Panc1 (cell line): Measurements from ENCODE around the gene ABCG2. TPM values are rescaled to one million over a fixed set of nuclear protein-coding genes. Genes with fewer than 3 reads are reported as not detected.

ENCODE experiments used
- ATAC-seq: fragments of 200-7000 bp; cut with Tn5 transposase; 2 replicates; pipeline ENCODE4 v1.9.1; 2020; ENCODE audit warnings: mild to moderate bottlenecking, moderate library complexity
- BruUV-seq: library from RNA; stranded (reverse); fragments of 400-500 nt; replicated peaks from 2 replicates; lab custom pipeline; 2021; lab: Mats Ljungman, UMichigan
- CTCF ChIA-PET: fragments of 300-600 bp; sonication (Branson Sonifier 250); formaldehyde crosslinking; loops from one replicate; lab custom pipeline; 2022; ENCODE audit warnings: antibody characterized with exemption; lab: Charles Lee
- POLR2A ChIA-PET: fragments of 300-600 bp; sonication (Branson Sonifier 250); formaldehyde crosslinking; loops from one replicate; lab custom pipeline; 2022; ENCODE audit warnings: antibody characterized with exemption; lab: Charles Lee
- DNase-seq: peaks from one replicate; pipeline ENCODE4 v3.0.0-alpha.2; 2010; ENCODE audit warnings: low read depth, low spot score
- H3K27ac ChIP-seq: 2 replicates; pipeline ENCODE4 v1.5.1; 2011; ENCODE audit warnings: mild to moderate bottlenecking, low read length, inconsistent platforms
- H3K27me3 ChIP-seq: fragments of 200-500 bp; sonication (Bioruptor generic); 2 replicates; pipeline ENCODE4 v1.6.0; 2014; ENCODE audit warnings: low read length, inconsistent platforms; ENCODE audit not compliant: control insufficient read depth, insufficient read depth
- H3K36me3 ChIP-seq: fragments of 200-500 bp; sonication (Bioruptor generic); 2 replicates; pipeline ENCODE4 v1.5.1; 2014; ENCODE audit warnings: inconsistent platforms, mild to moderate bottlenecking, low read length, moderate library complexity; ENCODE audit not compliant: control insufficient read depth, insufficient read depth
- H3K4me1 ChIP-seq: 2 replicates; pipeline ENCODE4 v1.5.1; 2011; ENCODE audit warnings: inconsistent platforms, mild to moderate bottlenecking, low read length, moderate library complexity; ENCODE audit not compliant: control insufficient read depth, insufficient read depth
- H3K4me3 ChIP-seq, 2 experiments: 2 replicates each; pipeline ENCODE4 v1.5.1; 2011 to 2012; ENCODE audit warnings: low read depth in 2 of 2, low read length in 2 of 2, mild to moderate bottlenecking in 2 of 2, inconsistent platforms in 1 of 2, moderate library complexity in 1 of 2
- H3K9me3 ChIP-seq: fragments of 200-500 bp; sonication (Bioruptor generic); 2 replicates; pipeline ENCODE4 v1.5.1; 2014; ENCODE audit warnings: low read depth, mild to moderate bottlenecking, inconsistent platforms, low read length, moderate library complexity; ENCODE audit not compliant: control insufficient read depth, insufficient read depth
- CTCF ChIP-seq: fragments of 450-650 bp; IDR thresholded peaks from 2 replicates; pipeline ENCODE4 v1.5.1; 2017; ENCODE audit warnings: mild to moderate bottlenecking
- POLR2AphosphoS5 ChIP-seq: IDR thresholded peaks from 2 replicates; pipeline ENCODE4 v1.6.1; 2012; ENCODE audit warnings: mild to moderate bottlenecking, low read depth, low read length, moderate library complexity
- SIN3A ChIP-seq: IDR thresholded peaks from 2 replicates; pipeline ENCODE4 v1.6.1; 2012; ENCODE audit warnings: low read depth, mild to moderate bottlenecking, low read length, moderate library complexity, borderline replicate concordance; ENCODE audit not compliant: insufficient read depth
- TCF7L2 ChIP-seq: IDR thresholded peaks from 2 replicates; pipeline ENCODE4 v1.6.1; 2011; ENCODE audit warnings: mild to moderate bottlenecking, low read depth, low read length, inconsistent platforms
- in situ Hi-C: cut with HindIII; loops from 2 replicates; pipeline ENCODE4 v1.10.0; 2016; ENCODE audit warnings: low sequenced_read_pairs, low pct_unique_long_range_greater_than_20kb
- intact Hi-C: fragments of 100-400 bp; cut with micrococcal nuclease; formaldehyde crosslinking; loops from one replicate; pipeline ENCODE4 v1.10.0; 2022; ENCODE audit not compliant: unreplicated experiment
- total RNA-seq: library from RNA; stranded (reverse); gene quantifications from one replicate; pipeline ENCODE4 v1.2.1, GENCODE V29; 2021; ENCODE audit not compliant: unreplicated experiment
- TF ChIP-seq, protein P1 (sequence below), 2 experiments: IDR thresholded peaks; 2 replicates each; pipeline ENCODE4 v1.6.1; 2011 to 2012; ENCODE audit warnings: low read depth in 2 of 2, control low read depth in 1 of 2, low read length in 1 of 2, mild to moderate bottlenecking in 1 of 2, moderate library complexity in 1 of 2; ENCODE audit not compliant: insufficient read depth in 1 of 2

The ABCG2 gene
- total RNA-seq, 1 experiment from 2014 or later: 63.3 TPM

DNA sequence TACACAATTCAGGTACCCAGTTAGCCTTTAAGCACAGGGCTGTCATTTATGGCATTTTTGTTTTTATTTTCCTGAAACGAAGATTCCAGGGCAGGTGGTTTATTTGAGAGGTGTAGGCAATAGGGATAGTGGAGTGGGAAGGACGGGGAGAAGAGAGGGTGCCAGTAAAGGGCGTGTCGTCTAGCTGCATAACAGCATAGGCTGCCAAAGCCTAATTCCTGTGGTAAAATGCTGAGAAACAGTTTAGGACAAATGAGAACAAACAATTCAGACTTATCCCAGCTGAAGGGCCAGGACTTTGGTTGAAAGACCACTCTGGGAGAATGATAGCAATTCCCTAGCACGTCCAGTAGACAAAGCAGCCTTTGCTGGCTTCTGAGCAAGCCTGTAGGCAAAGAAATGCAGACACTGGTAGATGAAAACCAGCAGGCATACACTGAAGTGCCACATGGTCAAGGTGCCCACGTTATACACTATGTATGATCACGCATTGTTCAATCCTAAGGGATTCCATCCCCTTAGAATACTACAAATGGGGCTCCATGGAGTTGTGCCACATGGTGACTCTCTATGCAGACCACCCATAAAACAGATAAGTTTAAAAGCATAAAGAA, 80.4 kb downstream of the ABCG2 start:
- ChIA-PET POLR2A (no interaction called here), CTCF (no interaction called here)
- BruUV-seq: no TSS peak
- DNase-seq (no peak), ATAC-seq (no peak)
- Histone ChIP-seq H3K4me1 (no peaks in the 10 kb centered on the region), H3K27ac (no peak overlapping the region), H3K4me3 (no peak overlapping the region), H3K27me3 (no peaks in the 10 kb centered on the region), H3K9me3 (no peaks in the 10 kb centered on the region), H3K36me3 (no peaks in the 10 kb centered on the region)
- in situ Hi-C loops (no loop called here), intact Hi-C loops (no loop called here)
- no peak for TF ChIP-seq SIN3A
- TF ChIP-seq POLR2AphosphoS5: no peak
- TF ChIP-seq, protein P1, sequence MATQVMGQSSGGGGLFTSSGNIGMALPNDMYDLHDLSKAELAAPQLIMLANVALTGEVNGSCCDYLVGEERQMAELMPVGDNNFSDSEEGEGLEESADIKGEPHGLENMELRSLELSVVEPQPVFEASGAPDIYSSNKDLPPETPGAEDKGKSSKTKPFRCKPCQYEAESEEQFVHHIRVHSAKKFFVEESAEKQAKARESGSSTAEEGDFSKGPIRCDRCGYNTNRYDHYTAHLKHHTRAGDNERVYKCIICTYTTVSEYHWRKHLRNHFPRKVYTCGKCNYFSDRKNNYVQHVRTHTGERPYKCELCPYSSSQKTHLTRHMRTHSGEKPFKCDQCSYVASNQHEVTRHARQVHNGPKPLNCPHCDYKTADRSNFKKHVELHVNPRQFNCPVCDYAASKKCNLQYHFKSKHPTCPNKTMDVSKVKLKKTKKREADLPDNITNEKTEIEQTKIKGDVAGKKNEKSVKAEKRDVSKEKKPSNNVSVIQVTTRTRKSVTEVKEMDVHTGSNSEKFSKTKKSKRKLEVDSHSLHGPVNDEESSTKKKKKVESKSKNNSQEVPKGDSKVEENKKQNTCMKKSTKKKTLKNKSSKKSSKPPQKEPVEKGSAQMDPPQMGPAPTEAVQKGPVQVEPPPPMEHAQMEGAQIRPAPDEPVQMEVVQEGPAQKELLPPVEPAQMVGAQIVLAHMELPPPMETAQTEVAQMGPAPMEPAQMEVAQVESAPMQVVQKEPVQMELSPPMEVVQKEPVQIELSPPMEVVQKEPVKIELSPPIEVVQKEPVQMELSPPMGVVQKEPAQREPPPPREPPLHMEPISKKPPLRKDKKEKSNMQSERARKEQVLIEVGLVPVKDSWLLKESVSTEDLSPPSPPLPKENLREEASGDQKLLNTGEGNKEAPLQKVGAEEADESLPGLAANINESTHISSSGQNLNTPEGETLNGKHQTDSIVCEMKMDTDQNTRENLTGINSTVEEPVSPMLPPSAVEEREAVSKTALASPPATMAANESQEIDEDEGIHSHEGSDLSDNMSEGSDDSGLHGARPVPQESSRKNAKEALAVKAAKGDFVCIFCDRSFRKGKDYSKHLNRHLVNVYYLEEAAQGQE (IDR thresholded peaks at IDR 0.05; ENCODE audit: insufficient read depth in 1 of 2, low read depth in 2 of 2, low read length in 1 of 2): no peak
- no peak for TF ChIP-seq TCF7L2
- TF ChIP-seq CTCF: no peak

- CTCF ChIA-PET: no interaction called here
- H3K27ac ChIP-seq: no peak overlapping the region
- ATAC-seq (no peak), DNase-seq (no peak)
- no peak for TF ChIP-seq TCF7L2
- TF ChIP-seq CTCF: no peak
- no peak for TF ChIP-seq POLR2AphosphoS5
- TF ChIP-seq, protein P1 (IDR thresholded peaks at IDR 0.05; ENCODE audit: insufficient read depth in 1 of 2, low read depth in 2 of 2, low read length in 1 of 2): no peak
- TF ChIP-seq SIN3A: no peak
- POLR2A ChIA-PET: no interaction called here
- in situ Hi-C loops: no loop called here
- H3K4me3 ChIP-seq: no peak overlapping the region
- H3K9me3 ChIP-seq: no peaks in the 10 kb centered on the region
- intact Hi-C loops: no loop called here
- no peaks in the 10 kb centered on the region for H3K4me1 ChIP-seq
- H3K27me3 ChIP-seq: no peaks in the 10 kb centered on the region
- H3K36me3 ChIP-seq: no peaks in the 10 kb centered on the region
- BruUV-seq: no TSS peak
Measured at GRCh38 chr4:88075336-88075735, 83.1 kb downstream of the ABCG2 start.
